ENCODE measurements around the gene FLNA. TPM values are rescaled to one million over a fixed set of nuclear protein-coding genes. Genes with fewer than 3 reads are reported as not detected.

Gene FLNA
- total and polyA plus RNA-seq, 10 of the 15 experiments (the other 5 are each of a cell fraction or from before 2014, with no cell fraction given), result 5.1 to 643 (median 171) TPM

GRCh38 chrX:154332561-154332960 lies 41.9 kb downstream of the FLNA start:
- no peak for FAIRE-seq
- CTCF ChIA-PET, result no interaction called here
- ATAC-seq, result no peak
- RAD21 ChIA-PET (ENCODE audit: unreplicated experiment), result no interaction called here
- no peak overlapping the region for H2AFZ ChIP-seq (ENCODE audit: control insufficient read depth, low read depth, low read length)
- POLR2A ChIA-PET, result no interaction called here
- BruUV-seq (replicated peaks), result no TSS peak
- intact Hi-C loops (cut with micrococcal nuclease; ENCODE audit: unreplicated experiment), result no loop called here
- no peaks in the 10 kb centered on the region for H3K79me2 ChIP-seq (ENCODE audit: control insufficient read depth, insufficient read depth, low read length)
- H3K36me3 ChIP-seq (ENCODE audit: control insufficient read depth in 2 of 2, insufficient read depth in 2 of 2, low read length in 1 of 2), result no peaks in the 10 kb centered on the region
- no peaks in the 10 kb centered on the region for H3K27me3 ChIP-seq (replicated peaks in 1 of 2; ENCODE audit: control insufficient read depth in 2 of 2, insufficient read depth in 2 of 2, low read length in 1 of 2)
- H3K9ac ChIP-seq (ENCODE audit: control insufficient read depth, insufficient read depth, low read length), result no peak overlapping the region
- H4K20me1 ChIP-seq (ENCODE audit: control insufficient read depth, insufficient read depth), result no peaks in the 10 kb centered on the region
- WGBS (ENCODE audit: insufficient coverage, insufficient replicate concordance, low lambda C conversion rate, missing lambda C conversion rate), result 78% methylated on average over 18 of the region's 29 CpGs
- peaks cover 21% of the 10 kb centered on the region for H3K4me1 ChIP-seq (ENCODE audit: control insufficient read depth, insufficient read depth, low read length)
- H3K4me3 ChIP-seq, result no peak overlapping the region
- no peak overlapping the region for H3K4me2 ChIP-seq (ENCODE audit: control insufficient read depth, insufficient read depth)
- no peaks in the 10 kb centered on the region for H3K9me3 ChIP-seq (replicated peaks; ENCODE audit: control insufficient read depth, insufficient read depth, low read length)
- DNase-seq (ENCODE audit: low read depth, low spot score), result no peak
- SMC1A ChIA-PET (ENCODE audit: uncharacterized antibody, unreplicated experiment), result no interaction called here
- in situ Hi-C loops (cut with MboI), result no loop called here
- no peak overlapping the region for H3K27ac ChIP-seq (ENCODE audit: control insufficient read depth, insufficient read depth)
- TF ChIP-seq SKIL (IDR thresholded peaks at IDR 0.05; ENCODE audit: low read depth, poor library complexity, severe bottlenecking), result no peak
- TF ChIP-seq CBFB (IDR thresholded peaks at IDR 0.05; ENCODE audit: low read depth), result no peak
- no peak for TF ChIP-seq HDGF (IDR thresholded peaks at IDR 0.05)
- TF ChIP-seq ATF7 (IDR thresholded peaks at IDR 0.05; ENCODE audit: low read depth), result no peak
- TF ChIP-seq ASH2L (IDR thresholded peaks at IDR 0.05; ENCODE audit: borderline replicate concordance, low read depth), result no peak
- no peak for TF ChIP-seq SMAD5 (IDR thresholded peaks at IDR 0.05; ENCODE audit: low read depth)
- no peak for TF ChIP-seq E2F4 (IDR thresholded peaks at IDR 0.05; ENCODE audit: low read depth, low read length)
- TF ChIP-seq CREB1 (IDR thresholded peaks at IDR 0.05; ENCODE audit: low read depth), result no peak
- no peak for TF ChIP-seq KLF5 (IDR thresholded peaks at IDR 0.05; ENCODE audit: partially characterized antibody)
- TF ChIP-seq POLR2AphosphoS5 (IDR thresholded peaks at IDR 0.05; ENCODE audit: low read length), result no peak
- no peak for TF ChIP-seq RUNX3 (IDR thresholded peaks at IDR 0.05; ENCODE audit: low read length)
- TF ChIP-seq ZNF384 (IDR thresholded peaks at IDR 0.05; ENCODE audit: borderline replicate concordance, low read depth, low read length), result no peak
- TF ChIP-seq RELB (IDR thresholded peaks at IDR 0.05; ENCODE audit: low read depth), result no peak
- TF ChIP-seq RBBP5 (conservative IDR thresholded peaks at IDR 0.05), result no peak
- no peak for TF ChIP-seq PRDM15 (CRISPR knock-in tag; IDR thresholded peaks at IDR 0.05)
- TF ChIP-seq, protein P1, sequence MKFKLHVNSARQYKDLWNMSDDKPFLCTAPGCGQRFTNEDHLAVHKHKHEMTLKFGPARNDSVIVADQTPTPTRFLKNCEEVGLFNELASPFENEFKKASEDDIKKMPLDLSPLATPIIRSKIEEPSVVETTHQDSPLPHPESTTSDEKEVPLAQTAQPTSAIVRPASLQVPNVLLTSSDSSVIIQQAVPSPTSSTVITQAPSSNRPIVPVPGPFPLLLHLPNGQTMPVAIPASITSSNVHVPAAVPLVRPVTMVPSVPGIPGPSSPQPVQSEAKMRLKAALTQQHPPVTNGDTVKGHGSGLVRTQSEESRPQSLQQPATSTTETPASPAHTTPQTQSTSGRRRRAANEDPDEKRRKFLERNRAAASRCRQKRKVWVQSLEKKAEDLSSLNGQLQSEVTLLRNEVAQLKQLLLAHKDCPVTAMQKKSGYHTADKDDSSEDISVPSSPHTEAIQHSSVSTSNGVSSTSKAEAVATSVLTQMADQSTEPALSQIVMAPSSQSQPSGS (IDR thresholded peaks at IDR 0.05; ENCODE audit: low read length), result no peak
- TF ChIP-seq PML (IDR thresholded peaks at IDR 0.05; ENCODE audit: low read length), result no peak
- TF ChIP-seq ZNF24 (IDR thresholded peaks at IDR 0.05), result no peak

Measured in GM12878 (cell line).